Measurements from ENCODE around the gene TMEM205. TPM values are rescaled to one million over a fixed set of nuclear protein-coding genes. Genes with fewer than 3 reads are reported as not detected.

TMEM205 gene
- total and polyA plus RNA-seq, 7 donors, result 11.1 to 291 (median 131) TPM

- Histone ChIP-seq H3K9me3 (no peaks in the 10 kb centered on the region), H3K4me3 (no peak overlapping the region), H3K4me1 (peaks cover 0 to 24% (median 18%) of the 10 kb centered on the region in 4 donors), H3K27ac (peak overlapping the region in 1 of 4 donors; percentile 87), H3K36me3 (peaks cover 0 to 52% (median 14%) of the 10 kb centered on the region in 4 donors), H3K27me3 (no peaks in the 10 kb centered on the region)
- 89 to 91% methylated on average over 7 of the region's 7 CpGs for WGBS, 2 donors
- intact Hi-C loops (cut with DNase I), result loop anchor here (2.0 kb wide), 1 partner anchor 13 kb away; the partner anchor contains the start of gene RAB3D
- no peak for DNase-seq
- TF ChIP-seq EP300 (IDR thresholded peaks at IDR 0.05) (no peak), POLR2A (IDR thresholded peaks at IDR 0.05) (no peak), POLR2AphosphoS5 (IDR thresholded peaks at IDR 0.05) (no peak)
- TF ChIP-seq, protein P1, sequence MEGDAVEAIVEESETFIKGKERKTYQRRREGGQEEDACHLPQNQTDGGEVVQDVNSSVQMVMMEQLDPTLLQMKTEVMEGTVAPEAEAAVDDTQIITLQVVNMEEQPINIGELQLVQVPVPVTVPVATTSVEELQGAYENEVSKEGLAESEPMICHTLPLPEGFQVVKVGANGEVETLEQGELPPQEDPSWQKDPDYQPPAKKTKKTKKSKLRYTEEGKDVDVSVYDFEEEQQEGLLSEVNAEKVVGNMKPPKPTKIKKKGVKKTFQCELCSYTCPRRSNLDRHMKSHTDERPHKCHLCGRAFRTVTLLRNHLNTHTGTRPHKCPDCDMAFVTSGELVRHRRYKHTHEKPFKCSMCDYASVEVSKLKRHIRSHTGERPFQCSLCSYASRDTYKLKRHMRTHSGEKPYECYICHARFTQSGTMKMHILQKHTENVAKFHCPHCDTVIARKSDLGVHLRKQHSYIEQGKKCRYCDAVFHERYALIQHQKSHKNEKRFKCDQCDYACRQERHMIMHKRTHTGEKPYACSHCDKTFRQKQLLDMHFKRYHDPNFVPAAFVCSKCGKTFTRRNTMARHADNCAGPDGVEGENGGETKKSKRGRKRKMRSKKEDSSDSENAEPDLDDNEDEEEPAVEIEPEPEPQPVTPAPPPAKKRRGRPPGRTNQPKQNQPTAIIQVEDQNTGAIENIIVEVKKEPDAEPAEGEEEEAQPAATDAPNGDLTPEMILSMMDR (IDR thresholded peaks at IDR 0.05), result no peak
Observed at GRCh38 chr19:11325544-11325943, 20.5 kb downstream of the TMEM205 start.

DNA sequence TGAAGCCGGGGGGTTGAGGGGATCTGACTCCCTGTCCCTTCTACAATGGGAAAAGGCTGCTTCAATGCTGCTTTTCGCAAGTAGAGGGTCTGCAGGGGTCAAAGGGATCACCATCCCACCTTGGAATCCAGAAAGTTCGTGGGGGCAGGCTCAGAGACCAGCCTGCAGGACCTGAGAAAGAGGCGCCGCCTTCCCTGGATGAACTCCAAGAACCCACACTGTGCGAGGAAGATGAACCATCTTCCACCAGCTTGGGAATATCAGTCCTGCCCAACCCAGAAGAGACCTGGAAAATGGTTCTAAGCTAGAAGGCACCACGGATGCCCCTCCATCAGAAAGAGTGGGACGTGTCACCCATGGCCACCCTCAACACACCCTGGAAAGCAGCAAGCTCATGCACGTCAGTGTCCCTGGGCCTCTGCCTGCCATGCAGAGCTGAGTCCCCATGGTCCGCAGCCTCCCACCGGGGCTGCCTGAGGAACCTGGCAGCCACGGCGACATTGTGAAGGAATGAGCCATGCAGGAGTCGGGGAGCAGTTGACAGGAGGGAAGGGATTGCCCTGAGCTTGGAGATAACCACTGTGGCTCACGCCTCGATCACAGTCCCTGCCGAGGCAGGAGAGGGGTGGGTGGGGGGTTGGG is 21.2 kb downstream of the TMEM205 start:
- H3K4me3 ChIP-seq, result no peak overlapping the region
- no peaks in the 10 kb centered on the region for H3K27me3 ChIP-seq
- TF ChIP-seq POLR2AphosphoS5 (IDR thresholded peaks at IDR 0.05) (no peak), POLR2A (IDR thresholded peaks at IDR 0.05) (no peak), EP300 (IDR thresholded peaks at IDR 0.05) (no peak)
- TF ChIP-seq, protein P1 (IDR thresholded peaks at IDR 0.05), result no peak
- intact Hi-C loops (cut with DNase I), result loop anchor here (2.0 kb wide), 1 partner anchor 14 kb away; the partner anchor contains the start of gene RAB3D
- no peak for DNase-seq
- no peaks in the 10 kb centered on the region for H3K9me3 ChIP-seq
- peaks cover 0 to 45% (median 11%) of the 10 kb centered on the region in 4 donors for H3K36me3 ChIP-seq
- peaks cover 0 to 24% (median 18%) of the 10 kb centered on the region in 4 donors for H3K4me1 ChIP-seq
- WGBS, 2 donors, result 72% methylated on average over 17 of the region's 17 CpGs
- H3K27ac ChIP-seq, result peak overlapping the region; percentile 62 to 87 (median 71)

GRCh38 chr19:11324079-11324661 is 21.9 kb downstream of the TMEM205 start:
- peak overlapping the region; percentile 62 to 87 (median 71) for H3K27ac ChIP-seq
- TF ChIP-seq EP300 (IDR thresholded peaks at IDR 0.05) (peak in 2 of 4 donors; percentile 1 to 21), POLR2AphosphoS5 (IDR thresholded peaks at IDR 0.05) (peak; percentile 41 to 56 (median 54))
- TF ChIP-seq, protein P1 (IDR thresholded peaks at IDR 0.05), result no peak
- H3K4me3 ChIP-seq, result no peak overlapping the region
- intact Hi-C loops (cut with DNase I), result loop anchor here (2.0 kb wide), 1 partner anchor 15 kb away; the partner anchor contains the start of gene RAB3D
- WGBS, 2 donors, result 8 to 10% methylated on average over 10 of the region's 10 CpGs
- peaks cover 0 to 38% (median 9%) of the 10 kb centered on the region in 4 donors for H3K36me3 ChIP-seq
- DNase-seq, result peak; percentile 92
- no peaks in the 10 kb centered on the region for H3K27me3 ChIP-seq
- no peaks in the 10 kb centered on the region for H3K9me3 ChIP-seq
- H3K4me1 ChIP-seq, result peaks cover 0 to 24% (median 18%) of the 10 kb centered on the region in 4 donors

GRCh38 chr19:11323601-11324078 is 22.4 kb downstream of the TMEM205 start:
- Histone ChIP-seq H3K27me3 (no peaks in the 10 kb centered on the region), H3K4me1 (peaks cover 0 to 24% (median 18%) of the 10 kb centered on the region in 4 donors), H3K27ac (peak overlapping the region; percentile 62 to 87 (median 71)), H3K36me3 (peaks cover 0 to 32% (median 9%) of the 10 kb centered on the region in 4 donors), H3K9me3 (no peaks in the 10 kb centered on the region), H3K4me3 (no peak overlapping the region)
- DNase-seq, result no peak
- TF ChIP-seq EP300 (IDR thresholded peaks at IDR 0.05), result no peak
- TF ChIP-seq, protein P1 (IDR thresholded peaks at IDR 0.05), result no peak
- TF ChIP-seq POLR2AphosphoS5 (IDR thresholded peaks at IDR 0.05), result no peak
- TF ChIP-seq POLR2A (IDR thresholded peaks at IDR 0.05), result no peak
- 52 to 70% methylated on average over 5 of the region's 5 CpGs for WGBS, 2 donors
- intact Hi-C loops (cut with DNase I), result loop anchor here (2.0 kb wide), 1 partner anchor 15 kb away; the partner anchor contains the start of gene RAB3D

All from sigmoid colon (tissue), 7 donors.